NCI-H1694 (cell line): ENCODE results near the gene CYP17A1.

Experiments used
- DNase-seq: peaks from one replicate; lab custom pipeline; 2025; lab: John Stamatoyannopoulos, UW

CYP17A1 gene

DNA sequence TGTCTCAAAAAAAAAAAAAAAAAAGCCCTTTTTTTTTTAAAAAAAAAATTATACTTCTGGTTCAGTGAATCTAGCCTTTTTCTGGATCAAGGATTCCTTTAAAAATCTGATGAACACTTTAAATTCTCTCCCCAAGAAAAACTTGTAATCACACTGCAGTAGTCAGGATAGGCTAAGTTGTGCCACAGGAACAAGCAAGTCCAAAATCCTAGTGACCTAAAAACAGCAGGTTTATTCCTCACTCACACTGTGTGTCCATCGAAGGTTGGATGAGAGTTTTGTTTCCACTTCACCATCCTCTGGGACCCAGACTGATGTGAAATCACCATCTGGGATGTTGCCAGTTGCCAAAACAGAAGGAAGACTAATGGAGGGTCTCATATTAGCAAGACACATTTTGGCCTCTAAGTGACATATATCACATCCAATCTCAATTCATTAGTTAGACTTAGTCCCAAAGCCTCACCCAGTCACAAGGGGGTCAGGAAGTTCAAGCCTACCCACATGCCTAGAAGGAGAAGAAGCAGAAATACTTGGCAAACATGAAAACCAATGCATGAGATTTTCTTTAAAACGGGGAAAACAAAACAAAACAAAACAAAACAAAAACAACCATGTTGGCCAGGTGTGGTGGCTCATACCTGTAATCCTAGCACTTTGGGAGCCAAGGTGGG, 32.7 kb downstream of the CYP17A1 start:
- no peak for DNase-seq

DNA sequence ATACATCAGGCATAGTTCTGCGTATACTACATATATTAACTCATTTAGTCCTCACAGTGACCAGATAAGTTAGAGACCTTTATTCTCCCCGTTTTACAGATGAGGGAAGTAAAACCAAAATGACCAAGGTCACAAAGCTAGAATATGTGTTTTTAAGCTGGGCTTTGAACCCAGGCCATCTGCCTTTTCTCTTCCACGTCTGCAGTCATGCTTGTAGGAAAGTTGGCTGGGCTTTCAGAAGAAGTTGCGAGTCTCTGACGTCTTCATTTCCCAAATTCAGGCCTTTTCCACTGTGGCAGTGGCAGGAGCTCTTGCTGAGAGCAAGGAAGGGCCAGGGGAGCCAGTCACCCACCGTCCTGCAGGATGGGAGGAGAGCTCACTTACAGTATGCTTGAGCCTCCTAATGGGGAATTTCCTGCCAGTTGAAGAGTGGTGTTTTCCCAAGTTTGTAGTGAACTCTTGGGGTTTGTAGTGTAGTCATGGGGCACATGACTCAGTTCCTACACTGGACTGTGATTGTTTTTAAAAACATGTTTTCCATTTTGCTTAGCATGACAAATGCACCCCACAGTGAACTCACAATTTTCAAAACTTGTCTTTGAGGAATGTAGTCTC, 34.2 kb downstream of the CYP17A1 start:
- DNase-seq, result no peak

DNA sequence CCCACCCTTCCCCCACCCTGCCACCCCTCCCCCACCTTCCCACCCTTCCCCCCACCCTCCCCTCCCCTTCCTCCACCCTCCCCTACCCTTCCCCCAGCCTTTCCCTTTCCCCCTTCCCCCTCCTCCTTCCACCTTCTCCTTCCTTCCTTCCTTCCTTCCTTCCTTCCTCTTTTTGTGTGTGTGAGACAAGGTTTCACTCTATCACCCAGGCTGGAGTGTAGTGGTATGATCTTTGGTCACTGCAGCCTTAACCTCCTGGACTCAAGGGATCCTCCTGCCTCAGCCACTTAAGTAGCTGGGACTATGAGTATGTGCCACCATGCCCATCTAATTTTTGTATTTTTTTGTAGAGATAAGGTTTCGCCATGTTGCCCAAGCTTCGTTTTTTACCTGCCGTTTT, 35.2 kb downstream of the CYP17A1 start:
- no peak for DNase-seq

DNA sequence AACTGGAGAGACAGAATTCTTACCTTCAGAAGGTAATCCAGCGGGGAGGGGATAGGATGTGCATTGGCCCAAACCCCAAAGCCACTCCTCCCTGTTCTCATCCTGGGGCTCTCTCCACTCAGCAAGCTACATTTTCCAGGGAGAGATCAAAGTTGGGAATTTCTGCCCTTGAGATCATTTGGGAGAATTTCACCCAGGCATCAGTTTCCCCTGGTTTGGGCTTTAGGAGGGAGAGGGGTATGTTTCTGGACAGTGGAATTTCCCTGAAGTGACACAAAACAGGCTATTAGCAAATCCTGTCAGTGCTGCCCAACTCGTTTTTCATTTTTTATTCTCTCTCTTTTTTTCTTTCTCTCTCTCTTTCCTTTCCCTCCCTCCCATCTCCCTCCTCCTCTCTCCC, 35.7 kb downstream of the CYP17A1 start:
- DNase-seq, result no peak

DNA sequence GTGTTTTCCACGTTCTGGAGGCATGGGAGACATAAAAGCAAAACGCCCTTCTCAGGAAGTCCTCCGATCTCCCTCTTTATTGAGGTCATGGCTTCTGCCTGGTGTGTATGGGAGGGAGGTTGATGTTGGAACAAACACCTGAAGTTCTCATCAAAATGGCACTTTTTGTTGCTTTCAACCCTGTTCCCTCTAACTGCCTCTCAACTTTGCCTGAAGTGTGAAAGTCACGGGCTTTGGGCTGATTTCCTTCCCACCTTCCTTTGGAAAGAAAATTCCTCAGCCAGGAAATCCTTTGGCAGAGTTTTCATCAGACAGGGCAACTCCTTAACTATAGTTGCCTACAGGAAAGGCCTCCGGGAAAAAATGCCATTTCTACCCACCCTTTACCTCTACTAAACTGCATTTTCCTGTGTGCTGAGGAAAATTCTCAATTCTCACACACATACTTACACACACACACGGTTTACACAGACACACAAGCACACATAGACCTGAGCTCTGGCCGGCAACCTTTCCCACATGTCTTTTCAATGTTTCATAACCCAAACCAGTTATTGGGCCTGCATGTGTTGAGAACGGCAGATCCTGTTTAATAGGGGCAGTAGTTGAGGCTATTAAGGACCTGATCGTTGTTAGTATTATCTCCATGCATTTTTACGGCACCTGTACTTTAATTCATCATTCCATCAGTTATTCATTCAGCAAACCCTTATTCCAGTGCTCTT, 36.4 kb downstream of the CYP17A1 start:
- DNase-seq, result no peak

DNA sequence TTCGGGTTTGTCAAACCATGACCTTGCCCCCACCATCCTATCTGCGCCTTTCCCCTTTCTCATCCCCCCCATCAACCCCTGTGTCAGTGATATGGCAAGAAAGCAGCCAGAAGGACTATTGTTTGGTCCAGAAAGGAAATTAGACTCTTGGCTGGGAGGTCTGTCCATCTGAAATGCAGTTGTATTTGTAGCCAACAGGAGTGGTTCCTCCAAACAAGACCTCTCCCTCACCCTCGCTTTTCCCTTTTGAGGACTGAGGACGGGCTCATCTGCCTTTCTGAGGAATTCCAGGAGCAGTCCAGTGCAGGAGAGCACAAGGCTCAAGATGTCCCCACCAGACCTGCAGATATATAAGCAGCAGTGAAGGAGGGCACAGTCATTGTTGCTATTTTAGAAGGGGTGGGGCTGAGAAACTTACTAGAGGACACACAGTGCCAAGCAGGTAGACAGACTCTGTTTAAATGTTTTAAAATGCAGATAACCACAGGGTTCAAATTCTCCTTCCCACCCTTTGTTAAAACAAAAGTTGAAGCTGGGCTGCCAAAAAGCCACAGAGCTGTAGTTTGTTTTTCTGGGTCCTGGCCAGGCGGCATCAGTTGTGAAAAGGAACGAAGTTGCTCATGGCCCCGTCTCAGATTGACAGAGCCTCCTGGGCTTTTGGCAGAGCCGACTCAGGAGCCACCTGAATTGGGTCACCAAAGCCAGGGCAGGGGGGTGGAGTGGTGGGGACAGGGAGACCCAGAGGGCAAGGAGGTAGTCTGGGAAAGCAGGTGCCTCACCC, 37.3 kb downstream of the CYP17A1 start:
- DNase-seq, result no peak

GRCh38 chr10:102796407-102797176, 40.6 kb downstream of the CYP17A1 start:
- no peak for DNase-seq

DNA sequence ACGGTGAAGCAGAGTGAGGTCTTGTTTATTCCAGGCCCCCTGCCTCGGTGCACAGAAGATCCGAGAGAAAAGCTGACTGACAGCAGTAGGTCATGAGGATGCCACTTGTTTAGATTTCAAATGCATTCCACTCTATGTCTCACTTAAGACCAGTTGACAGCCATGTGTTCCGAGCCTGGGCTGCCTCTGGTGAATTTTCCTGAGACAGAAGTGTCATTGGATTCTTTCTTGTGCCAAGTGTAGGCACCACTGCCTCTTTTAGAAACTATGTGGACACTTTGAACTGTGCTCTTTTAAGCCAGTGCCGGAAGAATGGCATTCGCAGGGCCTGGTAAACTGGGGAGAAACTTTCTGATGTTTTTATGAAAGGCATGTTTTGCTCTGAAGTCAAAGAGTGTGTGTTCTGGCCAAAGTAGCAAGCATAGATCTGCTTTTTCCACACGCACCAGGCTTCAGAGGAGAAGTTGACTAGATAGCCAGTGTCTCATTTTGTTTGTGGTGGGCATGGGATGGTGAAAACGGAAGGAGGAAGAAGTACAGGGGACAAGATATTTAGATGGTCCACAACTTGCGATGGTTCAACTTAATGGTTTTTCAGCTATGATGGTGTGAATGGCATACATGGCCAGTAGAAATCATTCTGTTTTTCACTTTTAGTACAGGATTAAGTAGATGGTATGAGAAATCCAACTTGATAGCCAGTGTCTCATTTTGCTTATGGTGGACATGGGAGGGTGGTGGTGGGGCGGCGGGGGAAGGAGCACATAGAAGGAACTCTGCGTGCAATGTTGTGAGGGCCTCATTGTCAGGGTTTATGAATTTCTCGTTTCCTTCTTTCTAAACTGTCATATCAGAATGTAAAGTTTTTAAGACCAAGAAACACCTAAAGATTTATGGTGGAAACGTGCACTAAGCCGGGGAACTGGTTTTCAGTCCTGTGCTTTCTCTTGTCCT, 41.5 kb downstream of the CYP17A1 start:
- DNase-seq, result no peak

DNA sequence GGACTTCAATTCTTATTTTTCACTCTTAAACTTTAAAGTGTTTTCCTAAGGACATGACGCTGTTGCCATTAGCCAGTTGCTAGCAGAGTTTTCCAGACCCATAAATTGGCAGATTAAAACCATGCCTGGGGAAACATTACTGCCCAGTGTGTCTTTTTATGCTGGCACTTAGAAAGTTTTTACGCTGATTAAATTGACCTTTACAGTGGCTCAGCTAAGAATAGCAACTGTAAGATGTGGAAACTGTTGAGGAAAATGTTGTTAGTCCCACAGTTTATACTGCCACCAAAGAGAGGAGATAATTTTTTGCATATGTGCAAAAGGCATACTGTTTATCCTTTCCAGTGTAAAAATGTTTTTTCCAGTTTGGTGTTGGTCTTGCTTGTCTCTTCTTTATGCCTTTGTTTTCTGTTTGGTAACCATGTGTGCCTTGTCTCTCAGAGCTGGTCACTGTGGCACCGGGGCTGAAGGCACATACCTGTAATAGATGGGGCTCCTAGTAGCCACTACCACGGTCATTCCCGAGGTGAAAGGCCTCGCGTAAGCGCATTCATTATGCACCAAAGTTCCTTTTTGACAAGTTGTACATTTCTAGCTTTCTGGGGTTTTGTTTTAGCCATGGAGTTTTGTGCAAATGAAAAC, 45.3 kb downstream of the CYP17A1 start:
- no peak for DNase-seq

GRCh38 chr10:102785818-102786217, 51.4 kb downstream of the CYP17A1 start:
- no peak for DNase-seq

- DNase-seq, result no peak
These were observed 53.6 kb downstream of the CYP17A1 start for GRCh38 chr10:102783568-102783967.

DNA sequence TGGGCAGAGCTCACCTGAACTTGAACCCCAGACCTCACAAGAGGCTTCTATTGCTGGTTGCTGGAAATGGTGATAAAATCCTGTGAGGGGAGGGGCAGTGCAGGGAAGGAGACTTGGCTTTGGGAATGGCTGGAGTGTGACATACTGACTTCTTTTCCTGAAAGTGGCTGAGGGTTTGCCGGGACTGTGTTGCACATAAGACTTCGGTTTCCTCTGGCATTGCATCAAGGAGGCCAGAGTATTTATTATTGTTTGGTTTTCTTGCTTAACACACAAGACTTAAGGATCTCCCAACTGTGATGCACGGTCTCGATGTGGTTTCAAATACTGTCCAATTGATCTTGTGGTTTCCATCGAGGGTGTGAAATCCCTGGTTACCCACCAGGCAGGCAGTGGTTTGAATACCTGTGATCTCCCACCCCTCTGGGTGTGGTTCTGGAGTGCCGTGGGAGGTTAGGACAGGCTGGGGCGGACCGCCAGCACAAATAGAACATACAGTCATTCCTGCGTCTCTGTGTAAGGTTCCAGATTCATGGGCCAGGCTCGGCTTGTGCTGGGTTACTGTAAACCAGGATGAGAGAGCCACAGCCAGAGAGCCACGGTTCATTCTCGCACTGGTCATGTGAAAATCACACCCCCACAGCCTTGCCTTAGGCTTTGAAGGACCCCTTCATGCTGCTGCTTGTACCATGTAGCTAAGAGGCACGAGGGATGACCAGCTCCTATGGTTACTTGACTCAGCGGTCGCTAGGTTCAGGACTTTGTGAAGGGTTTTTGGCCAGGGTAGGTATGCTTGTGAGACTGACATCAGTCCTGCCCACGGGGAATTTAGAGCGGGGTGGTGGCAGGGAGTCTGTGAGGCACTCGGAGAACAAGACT, 54.3 kb downstream of the CYP17A1 start:
- DNase-seq, result no peak

DNA sequence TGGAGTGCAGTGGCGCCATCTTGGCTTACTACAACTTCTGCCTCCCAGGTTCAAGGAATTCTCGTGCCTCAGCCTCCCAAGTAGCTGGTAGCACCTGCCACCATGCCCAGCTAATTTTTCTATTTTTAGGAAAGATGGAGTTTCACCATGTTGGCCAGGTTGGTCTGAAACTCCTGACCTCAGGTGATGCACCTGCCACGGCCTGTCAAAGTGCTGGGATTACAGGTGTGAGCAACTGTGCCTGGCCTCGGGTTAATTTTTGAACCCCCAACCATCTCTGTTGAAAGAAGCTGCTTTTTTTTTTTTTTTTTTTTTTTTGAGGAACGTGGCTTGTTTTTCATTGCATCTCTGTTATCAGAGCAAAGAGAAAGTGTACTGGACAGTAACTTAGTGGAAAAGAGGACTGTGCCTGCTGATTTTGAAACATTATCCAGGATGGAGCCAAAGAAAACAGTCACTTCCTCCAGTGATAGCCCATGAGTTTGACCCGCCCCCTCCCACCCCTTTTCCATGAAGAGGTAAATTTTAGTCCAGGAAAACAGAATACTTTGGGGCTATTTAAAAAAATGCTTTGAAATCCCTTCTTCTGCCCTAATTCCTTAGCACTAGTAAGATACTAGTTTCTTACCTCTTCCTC, 55.2 kb downstream of the CYP17A1 start:
- no peak for DNase-seq

- no peak for DNase-seq
These were observed 55.9 kb downstream of the CYP17A1 start for GRCh38 chr10:102781090-102781920.
